Daoy (cell line): ENCODE results near the gene PTPRG. TPM values are rescaled to one million over a fixed set of nuclear protein-coding genes. Genes with fewer than 3 reads are reported as not detected.

Experiments
- DNase-seq: peaks from one replicate; pipeline ENCODE4 v3.0.0-alpha.2; 2015; ENCODE audit warnings: low read depth
- total RNA-seq: library from RNA; depleted of rRNA; stranded (reverse); fragments of >200 nt; shearing (Covaris generic); gene quantifications from 2 replicates; pipeline ENCODE4 v1.2.3, GENCODE V29; 2014

PTPRG gene
- total RNA-seq, 1 experiment from 2014 or later, result 9.1 TPM

DNA sequence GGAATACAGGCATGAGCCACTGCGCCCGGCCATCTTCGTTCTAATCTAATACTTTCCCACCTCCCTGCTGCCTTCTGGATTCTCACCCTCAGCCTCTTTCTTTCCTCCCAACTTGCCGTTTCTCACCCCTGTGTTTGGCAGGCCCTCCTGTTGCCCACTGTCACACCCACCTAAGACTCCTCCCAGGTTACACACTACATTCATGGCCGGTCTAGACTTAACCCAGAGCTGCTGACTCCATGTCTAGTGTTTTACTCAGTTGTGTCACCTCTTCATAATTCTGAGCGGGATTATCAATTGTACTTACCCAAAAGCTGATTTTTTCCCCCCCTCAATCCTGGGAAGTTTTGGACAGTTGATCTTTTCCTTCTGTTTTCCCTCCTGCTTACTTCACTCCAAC is 588.2 kb downstream of the PTPRG start:
- no peak for DNase-seq

DNA sequence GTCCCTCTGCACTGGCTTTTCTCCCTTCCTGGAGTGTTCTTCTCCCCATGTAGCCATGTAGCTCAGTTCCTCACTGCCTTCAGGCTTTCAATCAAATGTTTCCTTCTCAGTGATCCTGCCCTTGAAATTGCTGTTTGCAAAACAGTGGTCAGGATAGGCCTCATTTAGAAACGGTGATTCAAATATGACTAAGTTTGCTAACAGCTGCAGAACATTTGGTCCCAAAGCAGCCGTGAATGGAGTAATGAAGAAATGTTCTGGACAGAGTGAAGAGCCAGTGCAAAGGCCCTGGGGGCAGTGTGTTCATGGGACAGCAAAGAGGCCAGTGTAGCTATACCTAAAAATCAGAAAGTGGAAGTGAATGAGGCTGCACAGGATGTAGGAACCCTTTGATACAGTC is 588.6 kb downstream of the PTPRG start:
- DNase-seq, result peak; percentile 29

GRCh38 chr3:62151591-62151990 is 590.2 kb downstream of the PTPRG start:
- DNase-seq, result no peak

GRCh38 chr3:62153231-62153630 is 591.9 kb downstream of the PTPRG start:
- DNase-seq, result no peak

- DNase-seq, result no peak
Observed at GRCh38 chr3:62154457-62155148, 593.2 kb downstream of the PTPRG start.

DNA sequence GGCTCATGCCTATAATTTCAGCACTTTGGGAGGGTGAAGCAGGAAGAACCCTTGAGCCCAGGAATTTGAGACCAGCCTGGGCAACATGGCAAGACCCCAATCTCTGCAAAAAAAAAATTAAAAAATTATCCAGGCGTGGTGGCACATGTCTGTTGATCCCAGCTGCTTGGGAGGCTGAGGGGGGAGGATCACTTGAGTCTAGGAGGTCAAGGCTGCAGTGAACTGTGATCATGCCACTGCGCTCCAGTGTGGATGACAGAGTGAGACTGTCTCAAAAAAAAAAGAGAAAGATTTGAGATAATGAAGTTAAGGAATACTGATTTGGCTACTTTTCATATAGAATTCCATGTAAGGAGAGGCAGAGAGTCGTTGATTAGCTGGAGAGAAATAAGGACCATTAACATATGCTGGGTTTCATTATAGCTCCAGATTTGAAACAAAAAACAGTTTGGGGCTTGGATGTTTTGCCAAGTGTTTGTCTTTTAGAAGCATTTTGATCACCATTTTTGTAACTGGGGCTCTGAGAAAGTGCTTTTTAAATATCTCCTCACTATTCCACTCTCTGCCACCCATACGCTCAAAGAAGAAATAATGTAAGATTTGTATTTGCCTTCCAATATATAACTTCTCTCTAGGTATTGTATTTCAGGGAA is 597.8 kb downstream of the PTPRG start:
- no peak for DNase-seq

GRCh38 chr3:62159709-62160092 is 598.3 kb downstream of the PTPRG start:
- no peak for DNase-seq

GRCh38 chr3:62161371-62161770 is 600.0 kb downstream of the PTPRG start:
- DNase-seq, result no peak

DNA sequence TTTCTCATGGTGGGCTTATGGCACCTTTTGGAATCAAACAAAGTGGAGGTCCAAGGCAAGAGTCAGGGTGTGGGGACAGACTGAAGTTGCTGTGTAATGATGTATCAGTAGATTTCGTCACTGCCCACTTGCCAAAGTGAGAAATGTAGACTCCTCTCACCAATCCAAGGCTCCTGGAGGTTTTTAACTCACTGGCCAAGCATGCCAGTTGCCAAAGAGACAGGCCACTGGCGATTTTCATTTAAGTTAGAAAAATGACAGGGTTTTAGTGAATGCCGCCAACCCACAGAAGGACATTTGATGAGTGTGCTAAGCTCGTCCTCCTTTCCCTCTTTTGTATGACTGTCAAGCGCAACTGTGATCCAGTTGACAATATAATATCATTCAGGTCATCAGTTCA is 602.8 kb downstream of the PTPRG start:
- no peak for DNase-seq

DNA sequence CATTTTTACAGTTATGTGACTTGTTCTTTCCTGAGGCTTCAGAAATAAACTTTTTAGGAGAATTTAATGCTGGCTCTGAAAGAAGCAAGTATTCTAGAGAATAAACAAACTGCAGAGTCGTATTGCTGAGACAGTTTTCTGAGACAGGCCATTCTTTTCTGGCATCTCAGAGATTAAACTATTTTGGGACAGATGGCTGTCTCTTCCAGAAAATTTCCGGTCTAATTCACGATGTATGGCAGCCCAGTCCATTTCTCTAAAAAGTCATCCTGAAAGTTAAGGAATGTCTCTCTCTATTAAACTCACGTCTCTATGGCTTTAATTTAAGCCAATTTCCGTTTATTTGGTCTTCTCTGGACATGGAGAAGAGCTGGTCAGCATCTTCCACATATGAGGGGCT is 603.4 kb downstream of the PTPRG start:
- DNase-seq, result no peak

DNA sequence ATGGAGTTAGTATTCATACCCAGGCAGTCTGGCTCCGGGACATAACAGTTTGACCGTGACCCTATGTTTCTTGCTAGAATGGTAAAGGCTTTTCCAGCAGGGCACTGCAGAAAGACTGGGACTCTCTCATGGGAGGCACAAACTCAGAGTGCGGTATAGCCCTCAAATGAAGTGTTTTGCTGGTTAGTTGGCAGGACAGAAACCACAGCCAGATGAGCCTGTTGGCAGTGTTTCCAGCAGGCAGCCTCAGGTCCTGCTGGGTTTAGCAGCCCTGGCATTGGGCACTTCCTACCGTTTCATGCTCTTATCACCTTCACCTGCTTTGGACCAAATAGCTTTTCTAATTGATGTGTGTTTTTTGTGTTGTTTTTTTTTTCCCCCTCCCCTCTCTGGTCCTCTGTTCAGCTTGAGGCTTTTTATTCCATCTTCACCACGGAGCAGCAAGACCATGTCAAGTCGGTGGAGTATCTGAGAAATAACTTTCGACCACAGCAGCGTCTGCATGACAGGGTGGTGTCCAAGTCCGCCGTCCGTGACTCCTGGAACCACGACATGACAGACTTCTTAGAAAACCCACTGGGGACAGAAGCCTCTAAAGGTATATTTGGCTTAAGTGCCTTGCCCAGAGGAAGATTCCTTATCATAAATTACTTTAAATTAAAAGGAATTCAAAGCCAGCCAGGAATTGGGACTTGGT is 606.3 kb downstream of the PTPRG start:
- peak; percentile 63 for DNase-seq

DNA sequence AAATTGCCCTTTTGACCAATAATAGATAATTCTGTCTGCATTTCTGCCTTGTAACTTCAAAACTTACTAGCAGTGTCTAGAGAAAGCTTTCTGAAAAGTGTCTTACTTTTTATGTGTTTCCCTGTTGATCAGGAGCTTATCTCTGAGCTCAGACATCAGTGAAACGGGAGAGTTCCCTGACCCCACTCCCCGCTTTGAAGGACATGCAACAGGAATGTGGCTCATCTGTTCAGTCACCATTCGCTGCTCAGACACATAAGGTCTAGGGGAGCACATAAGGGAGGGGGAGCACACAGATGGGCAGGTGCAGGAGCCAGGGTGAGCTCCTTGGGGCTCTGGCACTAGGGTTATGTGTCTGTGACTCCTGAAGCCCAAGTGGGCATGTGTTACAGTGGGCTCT is 607.0 kb downstream of the PTPRG start:
- DNase-seq, result no peak

DNA sequence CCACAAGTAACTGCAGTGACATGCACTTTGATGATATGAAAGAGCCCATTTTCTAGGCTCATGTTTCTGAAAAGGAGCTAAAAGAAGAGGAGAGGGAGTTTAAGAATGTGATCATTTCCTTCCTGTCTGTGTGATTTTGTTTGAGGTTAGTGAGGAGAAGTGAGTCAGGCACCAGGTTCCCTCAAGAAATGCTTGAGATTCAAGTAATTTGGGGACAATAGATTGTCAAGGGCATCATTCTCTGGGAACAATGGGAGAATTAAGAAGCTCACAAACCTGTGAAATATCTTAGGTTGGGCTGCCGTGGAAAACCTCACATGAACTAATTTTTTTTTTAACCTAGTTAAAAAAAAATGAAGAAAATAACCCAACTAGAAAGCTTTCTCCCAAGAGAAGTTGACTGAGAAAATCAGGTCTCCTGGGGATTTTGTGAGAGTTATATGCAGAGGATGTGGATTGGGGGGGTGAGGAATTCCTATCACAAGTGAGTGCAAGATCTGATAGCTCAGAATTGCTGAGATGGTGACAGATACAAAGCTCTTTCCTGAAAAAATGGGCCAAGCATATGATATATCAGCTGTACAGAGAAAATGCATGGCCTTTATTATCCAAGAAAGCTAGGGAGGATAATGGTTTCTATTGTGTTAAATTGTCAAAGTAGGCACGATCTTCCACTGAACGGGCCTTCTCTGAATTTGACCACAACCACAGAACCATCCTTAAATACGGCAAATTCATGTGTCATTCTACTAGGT is 608.7 kb downstream of the PTPRG start:
- DNase-seq, result peak; percentile 39

DNA sequence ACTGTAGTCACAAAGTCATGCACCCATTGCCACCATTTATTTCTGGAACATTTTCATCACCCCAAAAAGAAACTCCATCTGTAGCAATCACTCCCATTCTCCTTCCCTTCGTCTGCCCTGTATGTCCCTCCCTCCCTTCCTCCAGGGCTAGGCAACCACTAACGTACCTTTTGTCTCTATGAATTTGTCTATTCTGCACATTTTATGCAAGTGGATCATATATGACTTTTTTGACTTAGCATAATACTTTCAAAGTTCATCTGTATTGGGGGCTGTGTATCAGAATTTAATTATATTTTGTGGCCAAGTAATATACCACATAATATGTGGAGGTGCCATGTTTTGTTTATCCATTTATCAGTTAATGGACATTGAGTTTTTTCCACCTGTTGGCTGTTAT is 610.4 kb downstream of the PTPRG start:
- DNase-seq, result no peak

GRCh38 chr3:62172199-62172598 is 610.8 kb downstream of the PTPRG start:
- DNase-seq, result no peak

DNA sequence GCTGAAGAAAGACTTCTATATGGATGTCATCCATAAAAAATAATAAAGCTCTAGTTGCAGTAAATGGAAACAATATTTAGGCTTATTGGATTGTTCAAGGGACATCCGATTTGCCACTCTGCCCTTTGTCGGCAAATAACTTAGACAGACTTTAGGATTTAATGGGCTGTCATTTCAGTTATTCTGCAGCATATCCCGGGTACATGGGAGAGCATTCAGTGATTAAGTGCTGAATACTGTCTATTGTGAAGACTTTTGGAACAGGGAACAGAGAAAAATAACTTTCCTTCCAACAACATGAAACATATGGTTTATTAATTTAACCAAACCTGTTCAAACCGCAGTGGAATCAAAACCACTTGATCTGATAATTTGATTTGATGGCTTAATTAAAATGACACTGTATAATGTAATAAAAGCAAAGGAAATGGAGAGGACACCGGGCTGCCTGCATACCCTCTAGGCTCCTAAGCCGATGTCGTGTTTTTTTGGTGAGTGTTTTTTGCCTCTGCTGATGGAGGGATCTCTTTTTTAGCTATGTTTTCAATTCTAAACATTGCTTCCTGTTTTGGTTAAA is 612.7 kb downstream of the PTPRG start:
- no peak for DNase-seq

GRCh38 chr3:62175161-62175560 is 613.8 kb downstream of the PTPRG start:
- DNase-seq, result no peak

DNA sequence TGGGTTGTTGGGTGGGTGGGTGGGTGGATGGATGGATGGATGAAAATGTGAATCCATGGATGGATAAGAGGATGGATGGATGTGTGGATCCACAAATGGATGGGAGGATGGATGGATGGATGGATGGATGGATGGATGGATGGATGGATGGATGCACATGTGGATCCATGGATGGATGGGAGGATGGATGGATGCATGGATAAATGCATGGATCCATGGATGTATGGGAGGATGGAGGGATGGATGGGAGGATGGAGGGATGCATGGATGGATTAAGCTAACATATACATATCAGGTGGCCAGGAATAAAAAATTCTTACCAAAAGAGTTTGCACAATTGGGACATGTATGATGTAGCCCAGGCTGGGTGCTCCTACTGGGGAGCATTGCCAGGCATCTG is 616.7 kb downstream of the PTPRG start:
- no peak for DNase-seq

GRCh38 chr3:62178739-62179600 is 617.6 kb downstream of the PTPRG start:
- DNase-seq, result no peak

DNA sequence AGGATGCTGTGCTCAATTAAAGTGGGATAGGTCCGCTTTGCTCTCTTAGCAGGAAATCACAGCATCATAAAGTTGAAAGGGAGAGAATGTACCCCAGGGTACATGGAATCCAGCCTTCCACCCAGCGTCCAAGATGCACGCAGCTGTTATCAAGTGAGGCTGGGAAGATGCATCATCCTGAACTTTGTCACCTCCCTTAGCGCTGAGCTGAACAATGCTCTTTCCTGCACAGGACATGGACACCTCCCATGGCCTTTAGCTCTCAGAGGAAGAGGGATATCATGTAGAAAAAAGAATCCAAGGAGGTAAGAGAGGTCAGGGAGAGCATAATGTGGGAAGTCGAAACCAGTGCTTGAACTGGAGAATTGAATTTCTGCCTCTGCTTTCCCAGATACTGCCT is 619.1 kb downstream of the PTPRG start:
- DNase-seq, result no peak

- no peak for DNase-seq
Observed at GRCh38 chr3:62183087-62183486, 621.7 kb downstream of the PTPRG start.
